Measurements from ENCODE around the gene RPL23.

RPL23 gene

GRCh38 chr17:38883592-38884526 is 30.3 kb upstream of the RPL23 start:
- no peak for FAIRE-seq

GRCh38 chr17:38882870-38883269 is 29.3 kb upstream of the RPL23 start:
- FAIRE-seq, result no peak

- no peak for FAIRE-seq
Measured at GRCh38 chr17:38881600-38882191, 28.2 kb upstream of the RPL23 start.

DNA sequence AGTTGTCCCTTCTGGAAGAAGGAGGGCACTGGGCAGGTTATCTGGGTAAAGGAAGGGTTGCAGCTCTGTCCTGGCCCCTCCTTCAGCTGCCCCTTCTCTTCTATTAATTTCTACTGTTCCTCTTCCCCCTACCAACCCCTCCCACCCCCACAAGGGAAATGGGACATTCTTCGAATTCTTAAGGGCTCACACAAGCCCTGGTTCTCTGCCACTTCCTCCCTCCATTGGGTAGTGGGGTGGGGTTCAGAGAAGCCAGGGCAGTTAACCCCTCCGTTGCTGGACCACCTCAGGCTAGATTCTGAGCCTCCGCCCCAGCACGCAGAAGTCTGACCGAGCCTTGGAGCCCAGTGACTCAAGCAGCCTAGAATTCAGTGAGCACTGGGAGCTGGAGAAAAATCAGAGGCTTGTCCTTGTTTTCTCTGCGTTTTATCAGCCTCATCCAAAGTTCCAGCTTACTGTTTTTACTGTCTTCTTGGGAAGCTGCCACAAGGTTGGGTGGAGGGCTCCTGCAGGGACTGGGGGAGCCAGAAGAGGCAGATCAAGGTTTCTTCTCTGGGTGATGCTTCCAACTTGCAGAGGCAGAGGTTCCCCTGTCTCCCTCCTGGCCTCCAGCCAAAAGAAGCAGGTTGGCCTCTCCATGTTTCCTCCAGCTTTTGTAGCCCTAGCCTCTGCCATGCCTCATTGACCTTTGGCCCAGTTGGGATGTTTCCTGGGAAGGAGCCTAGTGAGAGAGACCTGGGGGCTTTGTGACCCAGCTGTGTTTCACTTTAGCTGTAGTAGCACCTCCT is 26.6 kb upstream of the RPL23 start:
- FAIRE-seq, result no peak

- no peak for FAIRE-seq
Measured at GRCh38 chr17:38877130-38877851, 23.8 kb upstream of the RPL23 start.

GRCh38 chr17:38875477-38876075 is 22.1 kb upstream of the RPL23 start:
- no peak for FAIRE-seq

GRCh38 chr17:38874505-38875400 is 21.2 kb upstream of the RPL23 start:
- FAIRE-seq, result no peak

DNA sequence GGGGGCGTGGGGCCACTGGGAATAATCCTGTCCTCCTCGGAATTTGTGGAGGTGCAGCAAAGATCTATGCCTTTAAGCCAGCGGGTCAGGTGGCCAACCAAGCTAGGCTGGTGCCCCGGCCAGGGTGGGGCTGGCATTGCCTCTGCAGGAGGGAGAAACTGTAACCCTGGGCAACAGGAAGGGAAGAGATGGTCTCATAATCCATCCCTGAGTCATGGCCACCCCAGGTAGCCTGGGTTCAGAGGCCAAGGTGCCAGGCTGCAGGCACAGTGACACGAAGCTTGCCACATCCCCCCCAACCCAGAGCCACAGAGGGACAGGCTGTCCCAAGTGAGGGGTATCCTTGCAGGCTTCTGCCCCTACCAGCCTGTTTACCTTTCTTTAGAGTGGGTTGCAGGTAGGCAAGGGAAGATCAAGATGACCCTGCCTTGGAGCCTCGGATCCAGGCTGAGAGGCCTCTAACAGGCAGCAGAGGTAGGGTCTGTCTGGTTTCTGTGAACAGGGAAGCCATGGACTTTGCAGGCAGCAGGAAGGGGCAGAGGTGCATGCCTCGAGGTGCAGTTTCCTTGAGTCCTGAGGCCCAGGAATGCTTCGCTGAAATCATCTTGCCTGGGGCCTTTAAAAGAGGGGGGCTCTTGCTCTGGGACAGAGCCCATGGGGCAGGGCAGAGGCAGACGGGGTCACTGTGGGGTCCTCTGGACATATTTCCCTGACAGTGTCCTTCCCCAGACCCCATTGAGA is 20.3 kb upstream of the RPL23 start:
- no peak for FAIRE-seq

GRCh38 chr17:38872671-38873385 is 19.3 kb upstream of the RPL23 start:
- FAIRE-seq, result no peak

- no peak for FAIRE-seq
Measured at GRCh38 chr17:38872027-38872511, 18.5 kb upstream of the RPL23 start.

GRCh38 chr17:38871247-38872015 is 17.9 kb upstream of the RPL23 start:
- no peak for FAIRE-seq

DNA sequence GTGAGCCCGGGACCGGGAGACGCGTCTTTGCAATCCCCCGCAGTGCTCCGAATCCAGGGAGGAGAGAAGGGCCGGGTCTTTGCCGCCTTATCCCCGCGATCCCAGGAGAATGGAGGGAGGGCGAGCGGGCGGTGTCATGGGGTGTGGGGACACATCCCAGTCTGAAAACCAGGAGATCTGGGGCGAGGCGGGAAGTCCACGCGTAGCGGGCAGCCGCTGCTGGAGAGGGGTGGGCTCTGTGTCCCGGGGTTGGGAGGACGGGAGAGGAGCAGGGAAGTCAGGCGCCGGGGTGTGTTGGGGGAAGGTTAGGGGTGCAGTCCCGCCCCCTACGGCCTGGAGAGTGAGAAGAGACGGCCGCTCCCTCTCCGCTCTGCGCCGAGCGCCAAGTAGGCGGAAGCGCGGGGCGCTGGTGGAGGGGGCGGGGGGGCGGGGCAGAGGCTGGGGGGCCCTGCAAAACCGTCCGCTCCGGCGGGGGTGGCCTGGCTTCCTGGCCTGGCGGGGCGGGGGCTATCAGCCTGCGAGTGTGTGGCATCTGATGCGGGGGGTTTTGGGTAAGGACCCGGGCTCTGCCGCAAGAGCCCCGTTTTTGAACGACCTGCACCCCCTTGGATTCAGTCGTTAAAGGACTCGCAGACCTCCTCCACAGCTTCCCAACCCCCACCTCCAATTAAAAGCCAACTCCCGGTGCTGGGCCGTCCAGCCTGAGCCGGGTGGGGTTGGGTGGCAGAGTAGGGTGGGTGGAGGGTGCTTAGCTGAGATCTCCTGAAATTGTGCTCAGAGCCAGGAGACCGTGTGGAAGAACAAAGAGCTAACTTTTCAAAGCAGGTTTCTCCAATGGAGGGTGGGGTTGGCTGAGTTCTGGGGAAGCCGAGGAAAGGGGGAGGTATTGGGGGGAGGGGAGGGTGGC is 17.0 kb upstream of the RPL23 start:
- no peak for FAIRE-seq

DNA sequence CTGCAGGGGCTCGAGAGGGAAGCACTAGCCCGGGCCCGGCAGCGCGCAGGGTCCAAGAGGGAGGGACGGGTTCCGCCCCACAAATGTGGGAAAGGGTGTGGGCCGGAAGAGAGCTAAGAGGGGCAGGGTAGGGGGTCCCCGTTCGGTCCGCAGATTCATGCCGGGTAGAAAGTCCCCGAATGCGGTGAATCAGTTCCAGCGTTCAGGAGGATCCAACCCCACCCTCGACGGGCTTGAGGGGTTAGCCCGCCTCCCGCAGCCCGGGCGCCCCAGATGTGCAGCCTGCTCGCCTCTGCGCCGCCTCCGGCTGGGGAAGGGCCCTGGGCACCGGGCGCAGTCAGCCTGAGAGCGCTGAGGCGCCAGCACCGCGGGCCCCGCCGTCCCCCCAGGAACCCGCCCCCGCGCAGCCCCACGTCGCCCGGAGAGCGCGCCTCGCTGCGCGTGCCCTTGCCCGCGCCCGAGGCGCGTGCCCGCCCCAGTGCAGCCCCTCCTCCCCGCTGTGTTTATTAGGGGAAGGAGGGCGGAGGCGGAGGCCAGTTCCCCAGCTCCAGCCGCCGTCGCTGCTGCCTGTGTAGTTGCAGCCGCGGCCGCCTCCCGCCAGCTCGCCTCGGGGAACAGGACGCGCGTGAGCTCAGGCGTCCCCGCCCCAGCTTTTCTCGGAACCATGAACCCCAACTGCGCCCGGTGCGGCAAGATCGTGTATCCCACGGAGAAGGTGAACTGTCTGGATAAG is 16.2 kb upstream of the RPL23 start, which contains the start of gene LASP1:
Gene LASP1 (plus strand): TSS at position 533 of the 733 bp plus-strand sequence. CDS start 132 bp downstream, at position 665.
- no peak for FAIRE-seq

DNA sequence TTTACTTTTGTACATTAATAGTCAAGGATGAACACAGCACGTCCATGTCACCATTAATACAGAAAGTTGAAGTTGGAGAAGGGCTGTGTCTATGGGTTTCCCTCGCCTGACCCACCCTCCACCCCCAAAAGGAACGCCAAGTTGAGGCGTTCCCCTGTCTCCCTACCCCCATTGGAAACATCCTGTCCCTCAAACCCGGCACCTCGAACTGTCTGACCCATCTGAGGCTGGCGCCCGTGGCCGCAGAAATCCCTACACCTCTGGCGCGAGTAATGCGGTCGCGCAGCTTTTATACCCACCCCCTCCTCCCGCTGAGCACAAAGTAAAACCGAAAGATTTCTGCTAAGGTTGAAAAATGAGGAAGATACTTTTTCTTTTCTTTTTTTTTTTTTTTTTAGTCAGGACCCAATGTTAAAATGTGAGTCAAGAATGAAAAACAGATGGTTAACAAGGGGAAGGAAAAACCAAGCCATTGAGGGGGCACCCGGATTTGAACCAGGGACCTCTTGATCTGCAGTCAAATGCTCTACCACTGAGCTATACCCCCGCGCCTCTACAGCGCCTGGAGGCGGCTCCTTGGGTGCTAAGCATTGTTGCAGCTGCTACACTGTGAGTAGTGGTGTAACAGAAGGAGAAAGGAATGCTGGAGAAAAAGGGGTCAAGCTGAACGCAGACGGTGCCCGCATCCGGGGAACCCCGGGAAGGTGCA is 15.4 kb upstream of the RPL23 start:
- no peak for FAIRE-seq

- FAIRE-seq, result no peak
Measured at GRCh38 chr17:38867968-38868816, 14.7 kb upstream of the RPL23 start.

Data from islet of Langerhans (tissue), 1 donor.